Ectodermal cell (in vitro differentiated cells): ENCODE measurements around the gene CBLN2. TPM values are rescaled to one million over a fixed set of nuclear protein-coding genes. Genes with fewer than 3 reads are reported as not detected.

Experiments
- H3K27ac ChIP-seq: 2 replicates; pipeline ENCODE4 v1.7.0; 2013; ENCODE audit warnings: mild to moderate bottlenecking, low read depth, low read length; ENCODE audit not compliant: insufficient read depth, poor library complexity, severe bottlenecking
- H3K27me3 ChIP-seq: 2 replicates; pipeline ENCODE4 v1.7.0; 2013; ENCODE audit warnings: mild to moderate bottlenecking, low read length; ENCODE audit not compliant: insufficient read depth, control insufficient read depth, poor library complexity, severe bottlenecking
- H3K36me3 ChIP-seq: one replicate; pipeline ENCODE4 v1.7.0; 2013; ENCODE audit warnings: low read length; ENCODE audit not compliant: control insufficient read depth, insufficient read depth
- H3K4me1 ChIP-seq: one replicate; pipeline ENCODE4 v1.7.0; 2013; ENCODE audit warnings: low read length; ENCODE audit not compliant: control insufficient read depth, insufficient read depth
- H3K4me3 ChIP-seq: 2 replicates; pipeline ENCODE4 v1.7.0; 2013; ENCODE audit warnings: low read depth, low read length, control low read depth; ENCODE audit not compliant: insufficient read depth
- H3K9me3 ChIP-seq: 2 replicates; pipeline ENCODE4 v1.7.0; 2013; ENCODE audit warnings: mild to moderate bottlenecking, low read length, moderate library complexity; ENCODE audit not compliant: control insufficient read depth
- WGBS, 2 experiments: methylation state at CpG; one replicate each; pipeline ENCODE4 v1.1.7; 2013; ENCODE audit warnings: missing lambda C conversion rate in 2 of 2; 5-methylcytosine and 5-hydroxymethylcytosine counted together
- polyA plus RNA-seq, 4 experiments: library from polyadenylated mRNA; stranded (reverse); fragments of 50-300 nt; gene quantifications; one replicate each; pipeline ENCODE4 v1.2.3, GENCODE V29; 2013

The CBLN2 gene
- polyA plus RNA-seq (2013, experiment 1 of 4) = not detected
- not detected for polyA plus RNA-seq (2013, experiment 2 of 4)
- polyA plus RNA-seq (2013, experiment 3 of 4) = 0.16 TPM
- polyA plus RNA-seq (2013, experiment 4 of 4) = not detected

GRCh38 chr18:72544092-72544886 is at the start of gene CBLN2:
Gene CBLN2, minus strand, starts transcription at chr18:72544342. Its CDS starts 2,182 bp downstream, at chr18:72542160.
- Histone ChIP-seq H3K27me3 (peaks cover 62% of the 10 kb centered on the region), H3K4me3 (peak within 1 kb of the TSS; percentile 13), H3K9me3 (peaks cover 2% of the 10 kb centered on the region), H3K27ac (no peak within 1 kb of the TSS), H3K4me1 (no peaks in the 10 kb centered on the region), H3K36me3 (no peaks in the 10 kb centered on the region)
- 40 to 50% methylated on average over 36 to 43 of the region's 44 CpGs for WGBS, 2 experiments

GRCh38 chr18:72588360-72588759 is 44.2 kb upstream of the CBLN2 start:
- no peaks in the 10 kb centered on the region for H3K36me3 ChIP-seq
- no peak overlapping the region for H3K4me3 ChIP-seq
- H3K27ac ChIP-seq = no peak overlapping the region
- H3K27me3 ChIP-seq = no peaks in the 10 kb centered on the region
- H3K4me1 ChIP-seq = no peaks in the 10 kb centered on the region
- WGBS, 2 experiments = 87 to 94% methylated on average over 5 of the region's 5 CpGs
- peaks cover 7% of the 10 kb centered on the region for H3K9me3 ChIP-seq

- WGBS, 2 experiments = 80 to 89% methylated on average over 3 of the region's 3 CpGs
- H3K4me1 ChIP-seq = no peaks in the 10 kb centered on the region
- no peak overlapping the region for H3K4me3 ChIP-seq
- no peaks in the 10 kb centered on the region for H3K27me3 ChIP-seq
- H3K36me3 ChIP-seq = no peaks in the 10 kb centered on the region
- peaks cover 7% of the 10 kb centered on the region for H3K9me3 ChIP-seq
- no peak overlapping the region for H3K27ac ChIP-seq
These were observed 40.6 kb upstream of the CBLN2 start for GRCh38 chr18:72584787-72585186.

- Histone ChIP-seq H3K9me3 (peaks cover 5% of the 10 kb centered on the region), H3K27me3 (no peaks in the 10 kb centered on the region), H3K4me3 (no peak overlapping the region), H3K4me1 (no peaks in the 10 kb centered on the region), H3K27ac (no peak overlapping the region), H3K36me3 (no peaks in the 10 kb centered on the region)
- 87 to 90% methylated on average over 3 of the region's 3 CpGs for WGBS, 2 experiments
These were observed 37.8 kb upstream of the CBLN2 start for GRCh38 chr18:72581976-72582375.

GRCh38 chr18:72572896-72573295 is 28.8 kb upstream of the CBLN2 start:
- H3K4me1 ChIP-seq = no peaks in the 10 kb centered on the region

GRCh38 chr18:72566290-72566689 is 22.1 kb upstream of the CBLN2 start:
- Histone ChIP-seq H3K27me3 (no peaks in the 10 kb centered on the region), H3K9me3 (peaks cover 5% of the 10 kb centered on the region), H3K4me3 (no peak overlapping the region), H3K27ac (no peak overlapping the region), H3K36me3 (no peaks in the 10 kb centered on the region), H3K4me1 (no peaks in the 10 kb centered on the region)
- 80 to 89% methylated on average over 3 of the region's 3 CpGs for WGBS, 2 experiments

More at GRCh38 chr18:72572896-72573295, 28.8 kb upstream of the CBLN2 start:
- Histone ChIP-seq H3K36me3 (no peaks in the 10 kb centered on the region), H3K27me3 (no peaks in the 10 kb centered on the region), H3K9me3 (peaks cover 2% of the 10 kb centered on the region), H3K4me3 (no peak overlapping the region), H3K27ac (no peak overlapping the region)
- 88 to 100% methylated on average over 1 of the region's 2 CpGs for WGBS, 2 experiments

- Histone ChIP-seq H3K27ac (no peak overlapping the region), H3K9me3 (peaks cover 5% of the 10 kb centered on the region), H3K27me3 (no peaks in the 10 kb centered on the region), H3K4me3 (no peak overlapping the region), H3K4me1 (no peaks in the 10 kb centered on the region), H3K36me3 (no peaks in the 10 kb centered on the region)
- WGBS, 2 experiments = no CpG with 5 or more reads among the region's 1 CpG
These were observed 11.8 kb upstream of the CBLN2 start for GRCh38 chr18:72555968-72556367.

- Histone ChIP-seq H3K27me3 (no peaks in the 10 kb centered on the region), H3K4me3 (no peak overlapping the region), H3K27ac (no peak overlapping the region)
These were observed 11.0 kb upstream of the CBLN2 start for GRCh38 chr18:72555101-72555500.

GRCh38 chr18:72543357-72544055 is 636 bp downstream of the CBLN2 start:
- 50 to 53% methylated on average over 73 of the region's 73 CpGs for WGBS, 2 experiments
- H3K27ac ChIP-seq = no peak overlapping the region
- no peaks in the 10 kb centered on the region for H3K4me1 ChIP-seq
- H3K4me3 ChIP-seq = no peak overlapping the region
- peaks cover 70% of the 10 kb centered on the region for H3K27me3 ChIP-seq
- no peaks in the 10 kb centered on the region for H3K36me3 ChIP-seq
- H3K9me3 ChIP-seq = peaks cover 5% of the 10 kb centered on the region

More at GRCh38 chr18:72555101-72555500, 11.0 kb upstream of the CBLN2 start:
- Histone ChIP-seq H3K36me3 (no peaks in the 10 kb centered on the region), H3K9me3 (peaks cover 5% of the 10 kb centered on the region), H3K4me1 (no peaks in the 10 kb centered on the region)
- 77 to 80% methylated on average over 6 of the region's 7 CpGs for WGBS, 2 experiments

- WGBS, 2 experiments = 51 to 53% methylated on average over 20 of the region's 20 CpGs
- Histone ChIP-seq H3K27ac (no peak overlapping the region), H3K4me1 (no peaks in the 10 kb centered on the region), H3K27me3 (peaks cover 71% of the 10 kb centered on the region), H3K4me3 (no peak overlapping the region), H3K9me3 (peaks cover 5% of the 10 kb centered on the region), H3K36me3 (no peaks in the 10 kb centered on the region)
These were observed 1.2 kb downstream of the CBLN2 start for GRCh38 chr18:72542984-72543356.
